Measurements from ENCODE around the gene TNIP1.
A peak's percentile ranks its signal among the peaks of the same experiment; 100 is the strongest.

- TF ChIP-seq POLR2A (IDR thresholded peaks at IDR 0.05) (no peak), CTCF (IDR thresholded peaks at IDR 0.05) (no peak), POLR2AphosphoS5 (IDR thresholded peaks at IDR 0.05) (peak; percentile 72 to 86 (median 72))
Observed at GRCh38 chr5:151005950-151006576, 74.8 kb downstream of the TNIP1 start.

Data from sigmoid colon (tissue), 4 donors.